Measurements from ENCODE around the gene CLECL1.

The CLECL1 gene

DNA sequence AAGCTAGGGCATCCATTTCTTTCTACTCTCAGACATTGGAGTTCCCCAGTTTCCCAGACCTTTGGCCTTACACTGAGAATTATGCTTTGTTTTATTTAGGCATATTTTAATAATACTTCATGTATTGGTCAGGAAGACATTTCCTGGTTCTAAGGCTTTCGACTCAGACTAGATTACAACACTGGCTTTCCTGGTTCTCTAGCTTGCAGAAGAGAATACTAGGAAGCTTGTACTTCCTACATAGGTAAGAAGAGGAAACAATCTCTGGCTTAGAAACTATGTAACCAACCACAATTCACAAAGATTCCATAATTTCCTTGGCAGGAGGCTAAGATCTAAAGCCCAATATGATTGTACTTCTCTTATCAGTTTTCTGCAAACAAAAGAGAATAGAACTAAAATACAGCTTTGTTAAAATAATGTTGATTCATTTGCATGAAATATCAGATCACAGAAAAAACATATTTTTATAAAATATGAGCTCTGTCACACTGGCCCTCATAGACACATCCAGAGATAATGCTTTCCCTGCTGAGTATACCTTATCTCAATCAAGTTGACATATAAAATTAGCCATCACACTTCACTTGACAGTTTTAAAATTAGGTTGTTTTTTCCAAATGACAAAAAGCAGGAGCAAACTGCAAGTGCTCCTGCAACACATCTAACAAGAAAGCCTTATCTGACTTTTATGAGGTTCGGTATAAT lies 32.8 kb downstream of the CLECL1 start:
- TF ChIP-seq, protein P1, sequence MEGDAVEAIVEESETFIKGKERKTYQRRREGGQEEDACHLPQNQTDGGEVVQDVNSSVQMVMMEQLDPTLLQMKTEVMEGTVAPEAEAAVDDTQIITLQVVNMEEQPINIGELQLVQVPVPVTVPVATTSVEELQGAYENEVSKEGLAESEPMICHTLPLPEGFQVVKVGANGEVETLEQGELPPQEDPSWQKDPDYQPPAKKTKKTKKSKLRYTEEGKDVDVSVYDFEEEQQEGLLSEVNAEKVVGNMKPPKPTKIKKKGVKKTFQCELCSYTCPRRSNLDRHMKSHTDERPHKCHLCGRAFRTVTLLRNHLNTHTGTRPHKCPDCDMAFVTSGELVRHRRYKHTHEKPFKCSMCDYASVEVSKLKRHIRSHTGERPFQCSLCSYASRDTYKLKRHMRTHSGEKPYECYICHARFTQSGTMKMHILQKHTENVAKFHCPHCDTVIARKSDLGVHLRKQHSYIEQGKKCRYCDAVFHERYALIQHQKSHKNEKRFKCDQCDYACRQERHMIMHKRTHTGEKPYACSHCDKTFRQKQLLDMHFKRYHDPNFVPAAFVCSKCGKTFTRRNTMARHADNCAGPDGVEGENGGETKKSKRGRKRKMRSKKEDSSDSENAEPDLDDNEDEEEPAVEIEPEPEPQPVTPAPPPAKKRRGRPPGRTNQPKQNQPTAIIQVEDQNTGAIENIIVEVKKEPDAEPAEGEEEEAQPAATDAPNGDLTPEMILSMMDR (IDR thresholded peaks at IDR 0.05), result no peak

DNA sequence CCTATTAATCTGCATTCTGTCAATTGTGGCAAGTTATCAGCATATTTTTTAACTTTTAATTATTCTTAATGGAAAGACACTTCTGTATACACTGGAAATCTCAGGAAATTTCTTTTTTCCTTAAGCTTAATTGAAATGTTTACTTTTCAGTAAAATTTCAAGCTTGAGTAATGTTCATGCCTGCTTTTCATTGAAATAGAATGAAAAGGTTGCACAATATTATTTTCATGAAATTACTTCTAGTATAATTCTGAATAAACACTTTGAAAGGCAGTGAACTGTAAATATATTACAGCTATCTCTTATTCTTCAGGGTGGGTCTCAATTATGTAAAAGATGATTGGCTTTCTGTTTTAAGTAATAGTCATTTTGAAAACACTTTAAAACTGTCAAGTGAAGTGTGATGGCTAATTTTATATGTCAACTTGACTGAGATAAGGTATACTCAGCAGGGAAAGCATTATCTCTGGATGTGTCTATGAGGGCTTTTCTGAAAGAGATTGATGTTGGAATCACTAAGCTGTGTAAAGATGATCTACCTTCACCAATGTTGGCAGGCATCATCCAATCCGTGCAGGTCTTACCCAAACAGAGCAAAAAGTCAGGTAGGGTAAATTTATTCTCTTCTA lies 33.5 kb downstream of the CLECL1 start:
- TF ChIP-seq, protein P1 (IDR thresholded peaks at IDR 0.05), result no peak

DNA sequence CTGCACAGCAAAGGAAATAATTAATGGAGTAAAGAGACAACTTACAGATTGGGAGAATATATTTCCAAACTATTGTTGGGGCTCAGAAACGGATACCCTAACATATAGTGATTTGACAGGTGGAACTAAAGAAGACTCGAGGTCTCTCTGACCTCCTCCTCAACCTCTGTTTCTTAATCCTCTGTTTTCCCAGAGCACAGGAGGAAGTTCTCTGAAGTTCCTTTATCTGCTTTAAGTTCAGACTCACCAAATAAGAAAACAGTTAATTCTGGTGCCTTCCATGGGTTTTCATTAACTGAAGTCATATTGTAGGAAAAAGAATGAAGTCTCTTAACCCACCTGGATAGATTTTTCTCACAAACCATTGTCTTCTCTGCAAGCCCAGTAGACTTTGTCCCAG lies 34.2 kb downstream of the CLECL1 start:
- TF ChIP-seq, protein P1 (IDR thresholded peaks at IDR 0.05), result no peak

DNA sequence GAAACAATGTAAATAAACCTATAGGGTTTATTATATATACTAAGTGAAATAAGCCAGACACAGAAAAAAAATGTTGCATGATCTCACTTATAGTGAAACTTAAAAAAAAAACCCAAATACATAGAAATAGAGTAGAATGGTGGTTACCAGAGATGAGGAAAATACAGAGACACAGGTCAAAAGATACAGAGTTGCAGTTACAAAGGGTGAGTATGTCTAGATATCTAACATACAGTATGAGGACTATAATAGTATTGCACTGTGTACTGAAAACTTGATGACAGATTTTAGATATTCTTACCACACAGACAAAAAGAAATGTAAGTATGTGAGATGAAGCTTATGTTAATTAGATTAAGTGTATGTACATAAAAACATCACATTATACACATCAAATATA lies 35.3 kb downstream of the CLECL1 start:
- TF ChIP-seq, protein P1 (IDR thresholded peaks at IDR 0.05), result no peak

DNA sequence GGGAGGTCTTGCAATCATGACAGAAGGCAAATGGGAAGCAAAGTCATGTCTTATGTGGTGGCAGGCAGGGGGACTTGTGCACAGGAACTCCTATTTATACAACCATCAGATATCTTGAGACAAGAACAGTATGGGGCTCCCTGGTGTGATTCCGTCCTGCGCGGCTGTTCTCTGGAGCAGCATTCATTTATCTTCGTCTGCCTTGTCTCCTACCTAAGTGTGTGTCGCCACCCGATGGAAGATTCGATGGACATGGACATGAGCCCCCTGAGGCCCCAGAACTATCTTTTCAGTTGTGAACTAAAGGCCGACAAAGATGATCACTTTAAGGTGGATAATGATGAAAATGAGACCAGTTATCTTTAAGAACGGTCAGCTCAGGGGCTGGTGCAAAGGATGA lies 37.7 kb downstream of the CLECL1 start:
- TF ChIP-seq, protein P1 (IDR thresholded peaks at IDR 0.05), result 0 out of 2 replicates have a peak, but pooled peaks have one; percentile 13

DNA sequence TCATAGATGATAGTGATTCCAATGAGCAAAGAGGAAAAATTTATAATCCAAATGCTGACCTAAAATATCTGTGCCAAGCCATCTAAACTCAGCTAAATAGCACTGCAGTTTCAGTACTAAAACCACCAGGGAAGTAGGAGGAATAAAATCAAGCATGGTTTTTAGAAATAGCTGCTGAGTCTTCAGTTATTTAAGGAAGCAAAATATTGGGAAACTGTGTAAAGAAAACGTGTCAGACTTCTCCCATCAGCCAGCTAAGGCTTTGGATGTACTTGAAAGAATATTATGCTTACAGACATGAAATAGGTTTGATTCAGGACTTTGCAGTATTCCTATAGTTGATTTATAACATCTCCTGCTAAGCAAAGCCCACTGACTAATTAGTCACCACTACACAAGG lies 38.7 kb downstream of the CLECL1 start:
- TF ChIP-seq, protein P1 (IDR thresholded peaks at IDR 0.05), result no peak

DNA sequence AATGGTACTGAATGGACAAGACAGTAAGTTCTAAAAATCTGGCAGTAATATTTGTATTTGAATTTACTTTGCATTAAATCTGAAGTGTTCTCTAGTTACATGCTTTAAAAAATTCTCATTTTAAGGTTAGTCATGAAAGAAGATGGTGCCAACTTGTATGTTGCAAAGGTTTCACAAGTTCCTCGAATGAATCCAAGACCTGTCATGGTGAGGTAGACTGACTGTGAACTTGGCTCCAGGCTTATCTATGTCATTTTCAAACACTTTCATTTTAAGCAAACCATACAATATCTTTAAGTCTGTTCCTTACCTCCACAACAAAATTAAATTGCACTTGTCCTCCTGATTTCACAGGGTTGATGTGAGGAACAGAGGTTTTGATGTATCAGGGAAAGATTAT lies 40.0 kb downstream of the CLECL1 start:
- TF ChIP-seq, protein P1 (IDR thresholded peaks at IDR 0.05), result no peak

Measured in LNCAP (cell line).